Spinal cord (tissue), 10 donors: ENCODE results near the gene PLXNA4. TPM values are rescaled to one million over a fixed set of nuclear protein-coding genes. Genes with fewer than 3 reads are reported as not detected.

Experiments used
- DNase-seq, 6 donors: peaks; one replicate each; pipeline versions ENCODE4 v3.0.0 to v3.0.0-alpha.2; 2013 to 2015; ENCODE audit warnings: low spot score in 6 of 6, low read depth in 4 of 6
- H3K27ac ChIP-seq: one replicate; pipeline ENCODE4 v1.5.1; 2013; ENCODE audit warnings: low read depth, low read length, control low read depth
- H3K27me3 ChIP-seq: one replicate; pipeline ENCODE4 v1.6.1; 2013; ENCODE audit warnings: low read length; ENCODE audit not compliant: control insufficient read depth, insufficient read depth
- H3K36me3 ChIP-seq: one replicate; pipeline ENCODE4 v1.6.1; 2013; ENCODE audit warnings: low read length; ENCODE audit not compliant: control insufficient read depth, insufficient read depth
- H3K4me1 ChIP-seq: one replicate; pipeline ENCODE4 v1.6.1; 2013; ENCODE audit warnings: low read length; ENCODE audit not compliant: control insufficient read depth, insufficient read depth
- H3K4me3 ChIP-seq: one replicate; pipeline ENCODE4 v1.5.1; 2013; ENCODE audit warnings: low read depth, low read length, control low read depth
- H3K9me3 ChIP-seq: one replicate; pipeline ENCODE4 v1.6.1; 2013; ENCODE audit warnings: low read length; ENCODE audit not compliant: control insufficient read depth, insufficient read depth
- WGBS: methylation state at CpG from one replicate; pipeline ENCODE4 v1.1.5; 2013; ENCODE audit warnings: missing lambda C conversion rate; ENCODE audit not compliant: insufficient coverage; 5-methylcytosine and 5-hydroxymethylcytosine counted together
- polyA plus RNA-seq, 2 donors: library from polyadenylated mRNA; unstranded; fragments of 120-200 nt; gene quantifications; one replicate each; pipeline ENCODE4 v1.2.1, GENCODE V29; 2013; ENCODE audit not compliant: insufficient read length in 2 of 2
- total RNA-seq, 2 donors: library from RNA; depleted of rRNA in 1 of 2; stranded (reverse); fragments of 120-200 nt in 1 of 2; fragments of >200 nt in 1 of 2; gene quantifications; one replicate each; pipeline versions ENCODE4 v1.2.3 to v1.2.4, GENCODE V29; 2013 to 2014
- donor health status: healthy.

PLXNA4 gene
- total and polyA plus RNA-seq, 4 donors = 13.8 to 29.7 (median 23.2) TPM

DNA sequence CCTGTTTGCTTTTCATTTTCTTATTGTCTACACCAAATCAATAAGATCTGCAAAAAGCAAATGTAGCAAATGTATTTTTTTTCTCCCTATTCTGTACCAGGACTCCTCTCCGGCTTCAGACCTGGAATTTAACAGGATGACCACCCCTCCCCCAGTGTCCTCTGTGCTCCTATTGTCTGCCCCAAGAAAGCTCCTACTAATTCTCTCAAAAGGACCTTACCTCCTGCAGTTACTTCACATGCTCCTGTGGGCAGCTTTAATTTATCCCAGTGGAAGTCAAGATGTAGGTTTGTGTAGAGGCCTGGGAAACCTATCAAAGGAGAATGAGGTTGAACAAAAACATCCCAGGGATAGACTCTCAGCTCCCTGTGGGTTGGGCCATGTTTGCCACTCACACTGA, 31.3 kb downstream of the PLXNA4 start:
- no peaks in the 10 kb centered on the region for H3K9me3 ChIP-seq
- H3K36me3 ChIP-seq = no peaks in the 10 kb centered on the region
- H3K4me3 ChIP-seq = no peak overlapping the region
- WGBS = 92% methylated on average over 1 of the region's 1 CpG
- no peak for DNase-seq
- no peak overlapping the region for H3K27ac ChIP-seq
- H3K27me3 ChIP-seq = no peaks in the 10 kb centered on the region
- H3K4me1 ChIP-seq = no peaks in the 10 kb centered on the region

DNA sequence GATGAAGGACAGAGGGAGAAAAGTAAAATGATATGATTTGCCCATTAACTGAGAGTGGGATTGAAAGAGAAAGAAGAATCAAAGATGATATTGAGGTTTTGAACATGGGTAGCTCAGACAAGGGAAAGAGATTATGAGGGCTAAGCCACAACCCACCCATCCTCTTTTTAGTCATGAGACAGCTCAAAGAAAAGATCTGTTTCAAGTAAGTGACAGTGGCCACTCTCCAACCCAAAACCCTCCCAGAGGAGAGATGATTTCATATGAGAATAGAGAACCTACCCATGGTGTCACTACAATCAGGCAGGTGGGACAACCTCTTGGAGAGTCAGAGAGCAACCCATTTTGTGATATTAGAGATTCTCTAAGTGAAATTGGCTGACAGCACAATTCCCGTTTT, 32.2 kb downstream of the PLXNA4 start:
- Histone ChIP-seq H3K9me3 (no peaks in the 10 kb centered on the region), H3K27ac (no peak overlapping the region), H3K4me1 (no peaks in the 10 kb centered on the region), H3K4me3 (no peak overlapping the region), H3K36me3 (no peaks in the 10 kb centered on the region), H3K27me3 (no peaks in the 10 kb centered on the region)
- 86% methylated on average over 1 of the region's 1 CpG for WGBS
- no peak for DNase-seq

DNA sequence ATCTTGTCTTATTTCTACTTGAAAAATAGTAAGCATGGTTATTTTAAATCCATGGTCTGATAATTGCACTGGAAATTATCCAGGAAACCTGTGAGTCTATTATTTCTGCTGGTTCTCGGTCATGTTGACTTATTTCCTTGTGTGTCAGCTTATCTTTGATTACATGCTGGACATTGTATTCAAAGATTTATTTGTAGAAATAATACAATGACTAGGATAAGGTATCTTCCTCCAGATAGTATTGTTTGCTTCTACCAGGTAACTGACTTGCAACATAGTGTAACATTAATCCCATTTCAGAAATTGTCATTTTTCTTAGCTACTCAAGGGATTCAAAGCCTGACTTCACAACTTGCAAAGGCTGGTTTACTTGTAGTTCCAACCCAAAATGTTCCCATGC, 33.4 kb downstream of the PLXNA4 start:
- H3K9me3 ChIP-seq = no peaks in the 10 kb centered on the region
- H3K36me3 ChIP-seq = no peaks in the 10 kb centered on the region
- H3K4me3 ChIP-seq = no peak overlapping the region
- no CpG with 5 or more reads among the region's 1 CpG for WGBS
- DNase-seq = no peak
- H3K27me3 ChIP-seq = no peaks in the 10 kb centered on the region
- no peak overlapping the region for H3K27ac ChIP-seq
- H3K4me1 ChIP-seq = no peaks in the 10 kb centered on the region

DNA sequence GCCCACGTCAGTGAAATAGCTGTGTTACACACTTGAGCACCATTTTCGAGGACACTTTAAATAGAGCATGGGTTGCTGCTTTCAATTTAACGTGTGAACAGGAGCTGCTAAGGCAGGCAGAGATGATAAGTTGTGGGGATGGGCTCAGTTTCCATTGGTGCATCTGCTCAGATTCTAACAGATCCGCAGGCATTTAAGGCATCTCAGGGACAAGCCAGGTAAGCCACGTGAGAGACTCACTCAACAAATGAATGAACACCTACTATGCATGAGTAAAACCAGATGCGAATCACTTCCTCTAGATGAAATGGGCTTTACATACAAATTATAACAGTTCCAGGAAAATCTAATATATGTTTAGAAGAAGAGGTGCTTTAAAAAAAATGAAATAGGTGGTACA, 34.6 kb downstream of the PLXNA4 start:
- WGBS = 30% methylated on average over 3 of the region's 6 CpGs
- no peak for DNase-seq
- Histone ChIP-seq H3K4me1 (peaks cover 8% of the 10 kb centered on the region), H3K36me3 (no peaks in the 10 kb centered on the region), H3K27me3 (no peaks in the 10 kb centered on the region), H3K4me3 (no peak overlapping the region), H3K27ac (no peak overlapping the region), H3K9me3 (no peaks in the 10 kb centered on the region)

DNA sequence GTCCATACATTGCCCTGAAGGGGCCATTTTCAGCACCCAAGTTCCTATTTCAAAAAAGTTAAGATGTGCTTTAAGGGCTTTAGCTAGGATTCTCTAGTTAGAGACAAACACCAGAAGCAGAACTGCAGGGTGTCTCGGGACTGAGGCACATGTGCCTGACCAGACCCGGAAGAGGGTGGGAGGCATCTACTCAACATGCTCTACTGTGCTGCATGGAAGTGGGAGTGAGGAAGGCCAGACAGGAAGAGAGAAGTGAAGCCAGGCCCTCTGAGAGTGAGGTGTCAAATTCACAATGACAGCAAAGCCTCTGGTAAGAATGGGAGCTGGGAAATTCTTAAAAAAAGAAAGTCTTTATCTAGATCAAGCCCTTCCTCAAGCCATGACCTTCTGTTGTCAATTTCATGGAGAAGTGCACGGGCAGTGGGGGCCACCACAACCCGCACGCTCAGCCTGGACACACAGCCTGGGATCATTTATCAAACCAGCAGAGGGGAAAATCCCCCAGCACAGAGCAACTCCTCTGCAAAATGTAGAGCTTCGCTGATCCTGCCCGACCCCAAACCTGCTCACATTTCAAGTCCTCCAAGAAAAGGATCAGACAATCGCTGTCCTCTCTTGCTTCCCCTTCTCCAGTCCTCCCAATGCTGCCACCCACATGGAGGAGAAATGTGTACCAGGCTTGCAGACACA, 38.7 kb downstream of the PLXNA4 start:
- no peak overlapping the region for H3K4me3 ChIP-seq
- no peaks in the 10 kb centered on the region for H3K9me3 ChIP-seq
- H3K36me3 ChIP-seq = no peaks in the 10 kb centered on the region
- DNase-seq = no peak
- H3K27ac ChIP-seq = no peak overlapping the region
- no peaks in the 10 kb centered on the region for H3K27me3 ChIP-seq
- H3K4me1 ChIP-seq = peaks cover 12% of the 10 kb centered on the region
- WGBS = 82% methylated on average over 7 of the region's 8 CpGs

DNA sequence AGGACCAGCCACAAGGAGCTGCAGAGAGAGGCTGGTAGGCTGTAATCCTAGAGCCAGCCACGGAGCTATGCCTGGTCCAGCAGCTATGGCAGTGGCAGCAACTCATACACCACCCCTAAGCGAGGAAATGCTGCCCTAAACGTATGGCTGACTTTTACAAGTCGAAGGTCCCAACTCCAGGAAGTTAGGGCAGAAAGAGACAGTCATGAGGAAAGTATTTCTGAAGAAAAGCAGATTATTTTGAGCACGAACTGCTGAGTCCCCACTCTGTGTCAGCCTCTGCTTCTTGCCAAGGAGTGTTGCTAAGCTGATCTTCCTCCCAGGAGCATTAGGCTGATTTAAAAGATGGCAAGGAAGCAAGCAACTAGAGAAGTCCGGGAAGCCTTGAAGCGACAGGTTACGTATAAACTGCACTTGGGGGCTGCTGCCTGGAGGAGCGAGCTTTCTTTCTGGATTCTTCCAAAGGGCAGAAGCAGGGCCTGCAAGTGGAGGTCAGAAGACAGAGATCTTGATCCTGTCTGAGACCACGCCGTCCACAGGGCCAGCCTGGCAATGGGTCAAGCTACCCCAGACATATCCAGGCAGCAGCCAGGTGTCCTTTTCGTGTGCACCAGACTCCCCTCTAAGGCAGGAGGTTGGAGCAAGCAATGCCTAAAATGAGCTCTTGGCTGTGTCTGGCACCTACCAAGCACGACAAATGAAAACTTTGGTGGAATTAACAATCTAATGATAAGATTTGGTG, 39.4 kb downstream of the PLXNA4 start:
- Histone ChIP-seq H3K4me3 (no peak overlapping the region), H3K36me3 (no peaks in the 10 kb centered on the region), H3K27me3 (no peaks in the 10 kb centered on the region), H3K27ac (no peak overlapping the region), H3K4me1 (peaks cover 12% of the 10 kb centered on the region), H3K9me3 (no peaks in the 10 kb centered on the region)
- WGBS = 81% methylated on average over 10 of the region's 13 CpGs
- no peak for DNase-seq

DNA sequence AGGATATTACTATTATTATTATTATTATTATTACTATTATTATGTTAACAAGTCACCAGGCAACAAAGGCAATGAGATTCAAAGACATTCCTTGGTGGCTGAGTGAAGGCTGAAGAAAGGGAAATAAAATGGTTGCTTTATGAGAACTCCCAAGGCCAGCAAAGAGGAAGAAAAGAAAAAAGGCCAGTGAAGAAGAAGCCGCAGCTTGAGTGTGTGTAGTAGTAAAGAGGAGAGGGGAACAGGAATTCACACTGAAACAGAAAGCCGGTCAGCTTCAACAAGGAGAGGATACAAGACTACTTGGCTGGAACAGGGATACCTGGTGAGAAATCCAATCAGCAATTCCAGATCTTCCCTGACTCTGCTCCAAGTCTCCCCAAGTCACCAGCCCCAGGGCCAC, 42.4 kb downstream of the PLXNA4 start:
- no peak overlapping the region for H3K27ac ChIP-seq
- no peaks in the 10 kb centered on the region for H3K36me3 ChIP-seq
- no peaks in the 10 kb centered on the region for H3K27me3 ChIP-seq
- WGBS = 48% methylated on average over 2 of the region's 2 CpGs
- no peaks in the 10 kb centered on the region for H3K9me3 ChIP-seq
- H3K4me1 ChIP-seq = peaks cover 12% of the 10 kb centered on the region
- no peak overlapping the region for H3K4me3 ChIP-seq
- no peak for DNase-seq

DNA sequence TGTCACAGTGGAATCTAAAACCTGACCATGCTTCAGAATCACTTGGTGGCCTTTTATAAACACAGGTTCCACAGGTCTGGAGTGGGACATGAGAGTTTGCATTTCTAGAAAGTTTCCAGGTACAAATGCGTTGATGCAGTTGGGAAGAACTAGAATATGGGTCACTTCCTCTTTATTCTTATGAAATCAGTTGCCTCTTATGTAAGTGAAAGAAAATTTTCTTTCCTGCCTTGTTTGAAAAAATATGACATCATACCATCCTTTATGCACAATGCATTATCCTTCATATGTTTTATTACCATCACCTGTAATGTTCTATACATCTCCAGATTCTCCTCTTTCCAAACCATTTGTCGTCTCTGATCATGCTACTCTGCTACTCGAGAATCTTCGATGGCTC, 44.0 kb downstream of the PLXNA4 start:
- Histone ChIP-seq H3K27ac (no peak overlapping the region), H3K27me3 (no peaks in the 10 kb centered on the region), H3K9me3 (no peaks in the 10 kb centered on the region), H3K36me3 (no peaks in the 10 kb centered on the region), H3K4me3 (no peak overlapping the region), H3K4me1 (peaks cover 9% of the 10 kb centered on the region)
- WGBS = 94% methylated on average over 3 of the region's 4 CpGs
- DNase-seq = no peak

DNA sequence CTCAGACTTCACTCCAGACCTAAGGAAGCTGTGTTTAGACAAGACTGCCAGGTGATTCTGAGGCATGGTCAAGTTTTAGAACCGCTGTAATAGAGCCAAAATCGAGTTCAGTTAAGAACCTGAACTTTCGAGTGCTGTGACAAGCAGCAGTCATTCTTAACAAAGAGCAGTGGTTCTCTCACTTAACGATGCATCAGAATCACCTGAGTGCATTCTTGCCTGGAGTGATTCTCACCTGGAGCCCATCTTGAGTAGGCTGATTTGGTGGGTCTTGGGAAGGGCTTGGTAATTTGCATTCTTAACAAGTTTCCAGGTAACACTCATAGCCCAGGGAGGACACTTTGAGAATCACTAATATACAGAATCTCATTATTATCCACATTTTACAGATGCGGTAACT, 44.7 kb downstream of the PLXNA4 start:
- H3K27me3 ChIP-seq = no peaks in the 10 kb centered on the region
- no peaks in the 10 kb centered on the region for H3K9me3 ChIP-seq
- H3K4me1 ChIP-seq = peaks cover 4% of the 10 kb centered on the region
- H3K27ac ChIP-seq = no peak overlapping the region
- H3K4me3 ChIP-seq = no peak overlapping the region
- H3K36me3 ChIP-seq = no peaks in the 10 kb centered on the region
- 85% methylated on average over 5 of the region's 5 CpGs for WGBS
- no peak for DNase-seq

DNA sequence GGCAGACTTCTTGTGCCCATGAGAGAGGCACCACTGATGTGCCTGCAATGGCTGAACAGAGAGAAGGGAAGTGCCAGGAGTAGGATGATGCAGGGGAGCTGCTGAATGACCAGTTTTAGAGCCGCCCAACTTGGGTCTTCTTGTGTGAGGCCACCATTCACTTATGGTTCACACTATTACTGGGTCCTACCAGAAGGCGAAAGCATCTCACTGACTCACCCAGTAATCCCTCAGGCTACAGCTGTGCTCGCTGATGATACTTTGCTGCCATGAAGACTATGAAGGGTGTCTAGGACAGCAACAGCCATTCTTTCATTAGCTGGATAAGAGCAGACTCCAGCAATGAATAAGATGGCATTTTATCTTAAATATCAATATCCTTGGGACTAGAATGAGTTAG, 47.6 kb downstream of the PLXNA4 start:
- Histone ChIP-seq H3K4me3 (no peak overlapping the region), H3K4me1 (no peaks in the 10 kb centered on the region), H3K27me3 (no peaks in the 10 kb centered on the region), H3K36me3 (no peaks in the 10 kb centered on the region), H3K27ac (no peak overlapping the region), H3K9me3 (no peaks in the 10 kb centered on the region)
- 100% methylated on average over 1 of the region's 3 CpGs for WGBS
- no peak for DNase-seq
